Fibroblast of peridontal ligament (primary cell): ENCODE measurements around the gene RPA1.

ENCODE experiments used
- DNase-seq: peaks from one replicate; pipeline ENCODE4 v3.0.0-alpha.2; 2010; ENCODE audit errors: extremely low read depth

Gene RPA1

GRCh38 chr17:1941272-1942065, 111.7 kb downstream of the RPA1 start:
- no peak for DNase-seq

GRCh38 chr17:1942066-1942365, 112.2 kb downstream of the RPA1 start:
- no peak for DNase-seq

GRCh38 chr17:1942666-1943435, 113.0 kb downstream of the RPA1 start:
- no peak for DNase-seq

GRCh38 chr17:1943436-1943831, 113.6 kb downstream of the RPA1 start:
- DNase-seq = no peak

GRCh38 chr17:1945621-1946020, 115.8 kb downstream of the RPA1 start:
- DNase-seq = no peak

GRCh38 chr17:1946021-1946932, 116.5 kb downstream of the RPA1 start:
- no peak for DNase-seq

GRCh38 chr17:1947229-1947742, 117.5 kb downstream of the RPA1 start:
- no peak for DNase-seq

GRCh38 chr17:1947743-1948516, 118.1 kb downstream of the RPA1 start:
- DNase-seq = no peak

GRCh38 chr17:1948517-1948825, 118.7 kb downstream of the RPA1 start:
- no peak for DNase-seq
